SK-N-SH (cell line): ENCODE results near the gene CCDC88C. TPM values are rescaled to one million over a fixed set of nuclear protein-coding genes. Genes with fewer than 3 reads are reported as not detected.

ENCODE experiments used
- CTCF ChIA-PET: fragments of 300-600, 350-600 bp; formaldehyde crosslinking; extraction: SDS; loops from one replicate; lab custom pipeline; 2021; lab: Yijun Ruan, JAX
- POLR2A ChIA-PET: fragments of 350-600 bp; sonication (Branson Sonifier 250); formaldehyde crosslinking; extraction: SDS; loops from one replicate; lab custom pipeline; 2020; ENCODE audit warnings: antibody characterized with exemption, inconsistent platforms; lab: Yijun Ruan, JAX
- DNase-seq: peaks from one replicate; pipeline ENCODE4 v3.0.0; 2012
- H2AFZ ChIP-seq: fragments of 200-600 bp; sonication (generic); 2 replicates; pipeline ENCODE4 v1.8.1; 2016; ENCODE audit warnings: antibody characterized with exemption, mild to moderate bottlenecking, low read depth
- H3F3A ChIP-seq: fragments of 200-600 bp; sonication (generic); replicated peaks from 2 replicates; pipeline ENCODE3; 2016; ENCODE audit warnings: antibody characterized with exemption, mild to moderate bottlenecking; ENCODE audit not compliant: insufficient read depth
- H3K27ac ChIP-seq, 2 experiments: fragments of 200-500 bp in 1 of 2; fragments of 200-600 bp in 1 of 2; sonication (Bioruptor generic) in 1 of 2; sonication (generic), shearing (Covaris generic) in 1 of 2; 2 replicates each; pipeline versions ENCODE4 v1.5.1 to v1.6.1; 2014 to 2016; ENCODE audit warnings: low read depth in 2 of 2, inconsistent platforms in 1 of 2, low read length in 1 of 2, mild to moderate bottlenecking in 1 of 2, mixed read lengths in 1 of 2
- H3K27me3 ChIP-seq: fragments of 200-600 bp; sonication (generic), shearing (Covaris generic); 2 replicates; pipeline ENCODE4 v1.6.1; 2016; ENCODE audit warnings: mixed run types; ENCODE audit not compliant: insufficient read depth
- H3K36me3 ChIP-seq, 2 experiments: fragments of 200-500 bp in 1 of 2; fragments of 200-600 bp in 1 of 2; sonication (Bioruptor generic) in 1 of 2; sonication (generic) in 1 of 2; replicated peaks in 1 of 2; 2 replicates each; pipeline versions ENCODE3 to v1.5.1; 2014 to 2016; ENCODE audit warnings: low read length in 1 of 2, mild to moderate bottlenecking in 1 of 2; ENCODE audit not compliant: insufficient read depth in 2 of 2, control insufficient read depth in 1 of 2
- H3K4me1 ChIP-seq, 2 experiments: fragments of 200-500 bp in 1 of 2; fragments of 200-600 bp in 1 of 2; sonication (Bioruptor generic) in 1 of 2; sonication (generic), shearing (Covaris generic) in 1 of 2; 2 replicates each; pipeline versions ENCODE4 v1.5.1 to v1.6.1; 2014 to 2016; ENCODE audit warnings: low read depth in 1 of 2, low read length in 1 of 2, mixed run types in 1 of 2; ENCODE audit not compliant: insufficient read depth in 2 of 2, control insufficient read depth in 1 of 2
- H3K4me2 ChIP-seq: fragments of 200-600 bp; sonication (generic), shearing (Covaris generic); 2 replicates; pipeline ENCODE4 v1.6.1; 2017; ENCODE audit warnings: mixed run types
- H3K4me3 ChIP-seq, 2 experiments: fragments of 200-500 bp in 1 of 2; fragments of 200-600 bp in 1 of 2; sonication (Bioruptor generic) in 1 of 2; sonication (generic), shearing (Covaris generic) in 1 of 2; 2 replicates each; pipeline versions ENCODE4 v1.5.1 to v1.8.1; 2014 to 2016; ENCODE audit warnings: low read depth in 2 of 2, inconsistent platforms in 1 of 2, low read length in 1 of 2, mild to moderate bottlenecking in 1 of 2, mixed read lengths in 1 of 2, moderate library complexity in 1 of 2
- H3K79me2 ChIP-seq: fragments of 200-600 bp; sonication (generic); 2 replicates; pipeline ENCODE4 v1.8.1; 2017; ENCODE audit warnings: mild to moderate bottlenecking; ENCODE audit not compliant: insufficient read depth
- H3K9ac ChIP-seq: fragments of 200-600 bp; sonication (generic); 2 replicates; pipeline ENCODE4 v1.6.1; 2017; ENCODE audit warnings: mixed run types
- H3K9me2 ChIP-seq: fragments of 200-600 bp; sonication (generic); 2 replicates; pipeline ENCODE4 v1.6.1; 2017; ENCODE audit warnings: mixed run types
- H3K9me3 ChIP-seq: fragments of 200-600 bp; sonication (generic); 2 replicates; pipeline ENCODE4 v1.6.1; 2017; ENCODE audit warnings: mixed run types, mild to moderate bottlenecking, moderate library complexity
- H4K20me1 ChIP-seq: fragments of 200-600 bp; sonication (generic); 2 replicates; pipeline ENCODE4 v1.6.1; 2017; ENCODE audit warnings: mild to moderate bottlenecking, mixed run types; ENCODE audit not compliant: insufficient read depth
- ELF1 ChIP-seq: IDR thresholded peaks from 2 replicates; pipeline ENCODE4 v1.4.0; 2012
- FOSL2 ChIP-seq: IDR thresholded peaks from 2 replicates; pipeline ENCODE4 v1.4.0; 2012; ENCODE audit warnings: low read depth, mild to moderate bottlenecking, moderate library complexity, borderline replicate concordance
- FOXJ3 ChIP-seq: sonication (generic); formaldehyde crosslinking; IDR thresholded peaks from 2 replicates; pipeline ENCODE4 v1.5.1; 2020; ENCODE audit warnings: mild to moderate bottlenecking, missing genetic modification reagents
- JUND ChIP-seq: IDR thresholded peaks from 2 replicates; pipeline ENCODE4 v1.4.0; 2012
- NRF1 ChIP-seq: IDR thresholded peaks from 2 replicates; pipeline ENCODE4 v1.6.1; 2012; ENCODE audit warnings: low read depth, mild to moderate bottlenecking, low read length
- RFX5 ChIP-seq: IDR thresholded peaks from 2 replicates; pipeline ENCODE4 v1.6.1; 2012; ENCODE audit warnings: mild to moderate bottlenecking, improper control_type of control experiment, low read length
- RXRA ChIP-seq: IDR thresholded peaks from 2 replicates; pipeline ENCODE4 v1.4.0; 2012; ENCODE audit warnings: low read depth, mild to moderate bottlenecking, borderline replicate concordance
- TCF12 ChIP-seq: IDR thresholded peaks from 2 replicates; pipeline ENCODE4 v1.4.0; 2012
- TEAD4 ChIP-seq: IDR thresholded peaks from 2 replicates; pipeline ENCODE4 v1.4.0; 2012; ENCODE audit warnings: mild to moderate bottlenecking, borderline replicate concordance; ENCODE audit not compliant: insufficient read depth
- YY1 ChIP-seq: IDR thresholded peaks from 2 replicates; pipeline ENCODE4 v1.4.0; 2012; ENCODE audit warnings: low read depth, mild to moderate bottlenecking
- WGBS: methylation state at CpG from one replicate; pipeline ENCODE4 v1.1.6; 2017; ENCODE audit warnings: low lambda C conversion rate; 5-methylcytosine and 5-hydroxymethylcytosine counted together
- polyA plus RNA-seq, 3 experiments: library from polyadenylated mRNA; depleted of rRNA; stranded (reverse); fragments of >200 nt; gene quantifications; 2 replicates each; pipeline ENCODE4 v1.2.3, GENCODE V29; 2012
- TF ChIP-seq, protein P1 (sequence below): IDR thresholded peaks from 2 replicates; pipeline ENCODE4; 2012
- TF ChIP-seq, protein P2 (sequence below): fragments of 150-350 bp; IDR thresholded peaks from 2 replicates; pipeline ENCODE4 v1.6.1; 2017; ENCODE audit warnings: antibody characterized with exemption, low read length, low read depth, borderline replicate concordance
- TF ChIP-seq, protein P3 (sequence below): IDR thresholded peaks from 2 replicates; pipeline ENCODE4 v1.4.0; 2012; ENCODE audit warnings: low read depth, borderline replicate concordance
- TF ChIP-seq, protein P4 (sequence below): IDR thresholded peaks from 2 replicates; pipeline ENCODE4 v1.6.1; 2012; ENCODE audit warnings: mild to moderate bottlenecking, low read depth, low read length, moderate library complexity

The CCDC88C gene
- polyA plus RNA-seq, 1 of the 3 experiments (the other 2 are of a cell fraction) = 0.39 TPM

DNA sequence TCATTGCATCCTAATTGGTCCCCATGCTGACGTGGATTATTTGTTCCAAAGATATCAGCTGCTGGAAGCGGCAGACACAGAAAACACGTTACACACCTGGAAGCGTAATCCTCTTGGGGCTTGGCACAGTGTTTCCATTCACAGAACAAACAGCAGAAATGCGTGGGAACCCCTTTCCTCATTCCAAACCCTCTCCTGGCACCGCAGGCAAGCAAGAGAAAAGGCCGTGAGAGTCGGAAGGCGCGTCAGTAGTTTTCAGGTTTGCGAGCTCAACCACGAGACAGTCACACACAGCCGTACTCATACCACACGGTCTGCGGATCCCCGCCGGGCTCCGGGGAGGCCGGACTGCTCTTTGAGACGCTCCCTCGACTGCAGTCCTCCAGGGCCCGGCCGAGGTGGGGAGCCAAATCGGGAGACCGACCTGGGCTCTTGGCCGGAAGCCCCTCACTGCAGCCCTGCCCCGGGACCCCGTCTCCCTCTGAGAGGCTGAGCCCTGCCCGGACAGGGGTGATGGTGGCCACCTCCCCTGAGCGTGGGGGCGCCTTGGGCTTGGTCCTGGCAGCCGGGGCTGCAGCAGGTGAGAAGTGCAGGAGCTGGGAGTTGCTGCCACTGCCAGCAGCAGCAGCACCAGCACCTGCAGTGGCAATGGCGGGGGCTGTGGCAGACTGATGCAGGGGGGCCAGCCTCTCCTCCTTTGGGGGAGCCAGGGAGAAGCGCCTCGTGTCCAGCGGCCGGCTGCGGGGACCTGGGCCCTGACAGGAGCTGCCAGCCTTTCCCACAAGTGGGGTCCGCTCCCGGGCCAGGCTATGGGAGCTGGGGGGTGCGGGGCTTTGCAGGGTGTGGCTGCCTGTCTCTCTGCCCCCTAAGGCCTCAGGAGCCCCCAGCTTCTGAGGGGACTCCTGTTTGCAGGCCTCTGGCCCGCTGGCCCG lies 145.0 kb downstream of the CCDC88C start:
- DNase-seq = peak; percentile 28
- ChIA-PET POLR2A (no interaction called here), CTCF (interaction anchor here (0.6 to 1.5 kb wide), 3 partner anchors 29 to 100 kb away, joined by 3 read pairs; no protein-coding TSS in a partner anchor)
- H3K79me2 ChIP-seq = no peaks in the 10 kb centered on the region
- no peaks in the 10 kb centered on the region for H3K9me2 ChIP-seq
- no peaks in the 10 kb centered on the region for H3K9me3 ChIP-seq
- peaks cover 0 to 13% of the 10 kb centered on the region in 2 experiments; a peak in 1 of 4 replicates for H3K4me1 ChIP-seq
- H4K20me1 ChIP-seq = no peaks in the 10 kb centered on the region
- no peaks in the 10 kb centered on the region for H3K36me3 ChIP-seq
- H3K4me3 ChIP-seq = no peak overlapping the region
- H3K4me2 ChIP-seq = no peak overlapping the region
- H3F3A ChIP-seq = no peaks in the 10 kb centered on the region
- H2AFZ ChIP-seq = no peak overlapping the region
- H3K27ac ChIP-seq = no peak overlapping the region; a peak in 1 of 4 replicates
- no peak overlapping the region for H3K9ac ChIP-seq
- no peaks in the 10 kb centered on the region for H3K27me3 ChIP-seq
- 89% methylated on average over 27 of the region's 43 CpGs for WGBS
- TF ChIP-seq, protein P1, sequence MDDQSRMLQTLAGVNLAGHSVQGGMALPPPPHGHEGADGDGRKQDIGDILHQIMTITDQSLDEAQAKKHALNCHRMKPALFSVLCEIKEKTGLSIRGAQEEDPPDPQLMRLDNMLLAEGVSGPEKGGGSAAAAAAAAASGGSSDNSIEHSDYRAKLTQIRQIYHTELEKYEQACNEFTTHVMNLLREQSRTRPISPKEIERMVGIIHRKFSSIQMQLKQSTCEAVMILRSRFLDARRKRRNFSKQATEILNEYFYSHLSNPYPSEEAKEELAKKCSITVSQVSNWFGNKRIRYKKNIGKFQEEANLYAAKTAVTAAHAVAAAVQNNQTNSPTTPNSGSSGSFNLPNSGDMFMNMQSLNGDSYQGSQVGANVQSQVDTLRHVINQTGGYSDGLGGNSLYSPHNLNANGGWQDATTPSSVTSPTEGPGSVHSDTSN = no peak
- TF ChIP-seq ELF1 (no peak), JUND (no peak), YY1 (no peak)
- TF ChIP-seq, all 33 proteins: peak for 0

DNA sequence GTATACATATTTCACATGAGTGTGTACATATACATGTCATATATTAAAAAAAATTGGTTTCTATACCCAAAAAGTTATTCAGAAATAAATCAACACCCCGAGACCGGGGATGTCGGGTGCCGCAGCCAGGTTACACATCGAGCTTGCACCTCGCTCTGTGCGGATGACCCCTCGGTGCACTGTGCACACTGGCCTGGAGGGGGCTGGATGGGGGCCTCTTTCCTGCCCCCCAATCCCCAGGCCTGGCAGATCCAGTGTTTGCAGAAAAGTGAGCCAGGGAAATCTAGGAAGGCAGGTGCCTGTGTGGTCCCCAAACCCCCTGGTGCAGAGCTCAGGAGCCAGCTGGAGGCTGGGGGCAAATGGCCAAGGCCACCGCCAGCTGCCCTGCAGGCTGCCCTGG lies 146.0 kb downstream of the CCDC88C start:
- Histone ChIP-seq H3K27ac (peak overlapping the region in 1 of 2 experiments; percentile 35; a peak in 2 of 4 replicates), H2AFZ (no peak overlapping the region), H3K4me3 (no peak overlapping the region), H3K27me3 (no peaks in the 10 kb centered on the region), H3K4me1 (peaks cover 0 to 10% of the 10 kb centered on the region in 2 experiments; a peak in 1 of 4 replicates), H3K79me2 (no peaks in the 10 kb centered on the region), H3K9me3 (no peaks in the 10 kb centered on the region), H3K9ac (no peak overlapping the region), H3F3A (no peaks in the 10 kb centered on the region), H3K4me2 (no peak overlapping the region), H3K9me2 (no peaks in the 10 kb centered on the region), H4K20me1 (no peaks in the 10 kb centered on the region), H3K36me3 (no peaks in the 10 kb centered on the region)
- CTCF ChIA-PET = interaction anchor here (1.5 to 2.0 kb wide), 2 partner anchors 11 to 94 kb away, joined by 3 to 7 read pairs; no protein-coding TSS in a partner anchor
- WGBS = 95% methylated on average over 8 of the region's 9 CpGs
- TF ChIP-seq, protein P1 = no peak
- no peak for TF ChIP-seq NRF1
- TF ChIP-seq TEAD4 = no peak
- TF ChIP-seq, protein P2, sequence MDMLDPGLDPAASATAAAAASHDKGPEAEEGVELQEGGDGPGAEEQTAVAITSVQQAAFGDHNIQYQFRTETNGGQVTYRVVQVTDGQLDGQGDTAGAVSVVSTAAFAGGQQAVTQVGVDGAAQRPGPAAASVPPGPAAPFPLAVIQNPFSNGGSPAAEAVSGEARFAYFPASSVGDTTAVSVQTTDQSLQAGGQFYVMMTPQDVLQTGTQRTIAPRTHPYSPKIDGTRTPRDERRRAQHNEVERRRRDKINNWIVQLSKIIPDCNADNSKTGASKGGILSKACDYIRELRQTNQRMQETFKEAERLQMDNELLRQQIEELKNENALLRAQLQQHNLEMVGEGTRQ = no peak
- TF ChIP-seq, protein P3, sequence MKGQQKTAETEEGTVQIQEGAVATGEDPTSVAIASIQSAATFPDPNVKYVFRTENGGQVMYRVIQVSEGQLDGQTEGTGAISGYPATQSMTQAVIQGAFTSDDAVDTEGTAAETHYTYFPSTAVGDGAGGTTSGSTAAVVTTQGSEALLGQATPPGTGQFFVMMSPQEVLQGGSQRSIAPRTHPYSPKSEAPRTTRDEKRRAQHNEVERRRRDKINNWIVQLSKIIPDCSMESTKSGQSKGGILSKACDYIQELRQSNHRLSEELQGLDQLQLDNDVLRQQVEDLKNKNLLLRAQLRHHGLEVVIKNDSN = no peak
- TF ChIP-seq RFX5 = no peak
- TF ChIP-seq RXRA = no peak
- TF ChIP-seq, protein P4, sequence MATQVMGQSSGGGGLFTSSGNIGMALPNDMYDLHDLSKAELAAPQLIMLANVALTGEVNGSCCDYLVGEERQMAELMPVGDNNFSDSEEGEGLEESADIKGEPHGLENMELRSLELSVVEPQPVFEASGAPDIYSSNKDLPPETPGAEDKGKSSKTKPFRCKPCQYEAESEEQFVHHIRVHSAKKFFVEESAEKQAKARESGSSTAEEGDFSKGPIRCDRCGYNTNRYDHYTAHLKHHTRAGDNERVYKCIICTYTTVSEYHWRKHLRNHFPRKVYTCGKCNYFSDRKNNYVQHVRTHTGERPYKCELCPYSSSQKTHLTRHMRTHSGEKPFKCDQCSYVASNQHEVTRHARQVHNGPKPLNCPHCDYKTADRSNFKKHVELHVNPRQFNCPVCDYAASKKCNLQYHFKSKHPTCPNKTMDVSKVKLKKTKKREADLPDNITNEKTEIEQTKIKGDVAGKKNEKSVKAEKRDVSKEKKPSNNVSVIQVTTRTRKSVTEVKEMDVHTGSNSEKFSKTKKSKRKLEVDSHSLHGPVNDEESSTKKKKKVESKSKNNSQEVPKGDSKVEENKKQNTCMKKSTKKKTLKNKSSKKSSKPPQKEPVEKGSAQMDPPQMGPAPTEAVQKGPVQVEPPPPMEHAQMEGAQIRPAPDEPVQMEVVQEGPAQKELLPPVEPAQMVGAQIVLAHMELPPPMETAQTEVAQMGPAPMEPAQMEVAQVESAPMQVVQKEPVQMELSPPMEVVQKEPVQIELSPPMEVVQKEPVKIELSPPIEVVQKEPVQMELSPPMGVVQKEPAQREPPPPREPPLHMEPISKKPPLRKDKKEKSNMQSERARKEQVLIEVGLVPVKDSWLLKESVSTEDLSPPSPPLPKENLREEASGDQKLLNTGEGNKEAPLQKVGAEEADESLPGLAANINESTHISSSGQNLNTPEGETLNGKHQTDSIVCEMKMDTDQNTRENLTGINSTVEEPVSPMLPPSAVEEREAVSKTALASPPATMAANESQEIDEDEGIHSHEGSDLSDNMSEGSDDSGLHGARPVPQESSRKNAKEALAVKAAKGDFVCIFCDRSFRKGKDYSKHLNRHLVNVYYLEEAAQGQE = no peak
- no peak for TF ChIP-seq JUND
- TF ChIP-seq FOXJ3 (CRISPR knock-in tag) = no peak
- no peak for TF ChIP-seq TCF12
- TF ChIP-seq FOSL2 = no peak
- peak; percentile 41 for DNase-seq
- POLR2A ChIA-PET = no interaction called here
